ENCODE data around the gene RSPH3.
A peak's percentile ranks its signal among the peaks of the same experiment; 100 is the strongest.
"Not testable (repeated sequence)": the region's sequence is repeated elsewhere in the genome, so short reads cannot be mapped to it uniquely, and the experiment has no call there.

The RSPH3 gene

DNA sequence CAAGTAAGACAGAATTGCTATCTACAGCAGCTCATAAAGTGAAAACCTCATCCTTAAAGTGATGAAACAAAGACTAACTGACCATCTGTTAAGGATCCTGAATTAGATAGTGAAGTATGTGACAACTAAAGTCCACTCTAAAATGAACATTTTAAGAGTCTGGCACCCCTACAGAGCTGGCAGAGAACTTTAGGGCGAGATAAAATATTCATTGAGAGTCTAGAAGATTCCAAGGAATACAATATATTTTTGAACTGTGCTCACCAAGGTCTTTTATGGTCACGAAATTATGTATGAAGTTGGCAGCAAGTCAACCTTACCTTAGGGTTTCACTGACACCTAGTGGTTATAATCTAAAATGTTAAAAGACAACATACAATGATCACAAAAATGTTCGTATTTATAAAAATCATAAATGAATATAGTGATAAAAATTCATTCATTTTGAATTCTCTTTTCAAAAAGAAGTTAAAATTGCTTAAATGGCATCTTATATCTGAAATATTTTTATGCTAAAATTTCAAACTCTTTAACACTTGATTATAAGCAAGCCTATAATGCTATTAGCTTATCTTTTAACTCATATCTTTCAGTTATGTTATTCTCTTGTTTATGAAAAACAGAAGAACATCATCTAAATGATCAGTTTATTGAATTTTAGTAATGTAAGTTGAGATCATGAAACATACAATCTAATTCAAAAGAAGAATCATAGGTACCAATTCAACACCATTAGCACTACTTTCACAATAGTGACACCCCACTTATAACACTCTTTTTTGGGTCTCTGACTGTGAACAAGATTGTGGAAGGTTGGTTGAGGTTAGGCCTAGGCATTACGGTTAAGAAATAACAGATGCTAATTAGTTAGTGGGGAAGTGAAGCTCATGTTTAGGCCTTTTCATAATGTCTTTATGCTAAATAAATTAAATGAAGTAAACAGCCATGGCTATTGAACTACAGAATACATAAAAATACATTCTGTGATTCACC is 27.5 kb downstream of the RSPH3 start:
- peak in 1 of 2 donors; percentile 77 for DNase-seq

DNA sequence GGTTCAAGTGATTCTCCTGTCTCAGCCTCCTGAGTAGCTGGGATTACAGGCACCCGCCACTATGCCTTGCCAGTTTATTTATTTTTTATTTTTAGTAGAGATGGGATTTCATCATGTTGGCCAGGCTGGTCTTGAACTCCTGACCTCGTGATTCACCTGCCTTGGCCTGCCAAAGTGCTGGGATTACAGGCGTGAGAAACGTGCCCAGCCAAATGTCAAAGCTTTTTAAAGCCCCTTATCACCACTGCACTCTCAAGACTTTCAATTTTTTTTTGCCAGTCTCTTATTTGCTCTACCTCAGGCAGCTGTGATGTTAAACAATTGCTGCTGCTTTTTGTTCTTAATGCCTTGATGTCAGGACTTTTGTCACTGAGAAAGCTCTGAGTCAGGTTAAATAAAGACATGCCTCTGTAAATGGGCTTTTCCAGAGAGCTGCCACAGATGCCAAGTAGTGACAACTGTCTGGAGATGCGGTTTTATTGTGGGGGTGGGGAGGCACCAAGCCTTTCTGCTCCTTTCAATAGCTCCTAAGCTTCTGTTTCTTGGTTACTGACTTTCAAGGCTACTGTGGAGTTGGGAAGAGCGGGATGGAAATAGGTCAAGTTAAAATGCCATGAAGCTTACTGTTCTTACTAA is 29.2 kb downstream of the RSPH3 start:
- DNase-seq, result no peak

DNA sequence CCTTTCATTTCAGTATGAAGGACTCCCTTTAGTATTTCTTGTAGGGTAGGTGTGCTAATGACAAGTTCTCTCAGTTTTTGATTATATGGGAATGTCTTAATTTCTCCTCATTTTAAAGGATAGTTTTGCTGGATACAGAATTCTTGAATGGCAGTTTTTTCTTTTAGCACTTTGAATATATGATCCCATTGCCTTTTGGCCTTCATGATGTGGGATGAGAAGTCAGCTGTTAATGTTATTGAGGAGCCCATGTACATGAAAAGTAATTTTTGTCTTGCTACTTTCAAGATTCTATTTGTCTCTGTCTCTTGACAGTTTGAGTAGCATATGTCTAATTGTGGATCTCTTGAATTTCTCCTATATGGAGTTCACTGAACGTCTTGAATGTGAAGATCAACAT is 30.9 kb downstream of the RSPH3 start:
- no peak for DNase-seq

DNA sequence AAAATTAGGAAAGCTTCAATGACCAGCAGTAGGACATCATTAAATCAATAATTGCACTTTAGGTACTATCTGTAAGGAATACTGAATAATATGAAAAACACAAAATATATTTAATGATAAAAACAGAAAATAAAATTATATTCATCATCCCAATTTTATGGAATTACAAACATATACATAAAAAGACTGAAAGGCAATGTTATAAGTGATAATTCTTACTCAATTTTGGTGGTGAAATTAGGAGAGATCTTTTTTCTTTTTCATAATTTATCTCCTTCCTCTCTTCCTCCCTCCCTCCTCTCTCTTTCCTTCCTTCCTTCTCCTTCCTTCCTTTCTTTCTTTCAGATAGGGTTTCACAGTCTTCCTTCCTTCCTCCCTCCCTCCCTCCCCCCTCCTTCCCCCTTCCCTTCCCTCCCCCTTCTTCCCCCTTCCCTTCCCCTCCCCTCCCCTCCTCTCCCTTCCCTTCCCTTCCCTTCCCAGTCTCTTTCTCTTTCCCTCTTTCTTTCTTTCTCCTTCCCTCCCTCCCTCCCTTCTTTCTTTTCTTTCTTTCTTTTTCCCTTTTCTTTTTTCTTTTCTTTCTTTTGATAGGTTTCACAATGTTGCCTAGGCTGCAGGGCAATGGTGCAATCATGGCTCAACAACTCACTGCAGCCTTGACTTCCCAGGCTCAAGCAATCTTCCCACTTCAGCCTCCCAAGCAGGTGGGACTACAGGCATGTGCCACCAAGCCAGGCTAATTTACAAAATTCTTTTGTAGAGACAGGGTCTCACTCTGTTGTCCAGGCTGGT is 36.8 kb downstream of the RSPH3 start:
- DNase-seq, result no peak

DNA sequence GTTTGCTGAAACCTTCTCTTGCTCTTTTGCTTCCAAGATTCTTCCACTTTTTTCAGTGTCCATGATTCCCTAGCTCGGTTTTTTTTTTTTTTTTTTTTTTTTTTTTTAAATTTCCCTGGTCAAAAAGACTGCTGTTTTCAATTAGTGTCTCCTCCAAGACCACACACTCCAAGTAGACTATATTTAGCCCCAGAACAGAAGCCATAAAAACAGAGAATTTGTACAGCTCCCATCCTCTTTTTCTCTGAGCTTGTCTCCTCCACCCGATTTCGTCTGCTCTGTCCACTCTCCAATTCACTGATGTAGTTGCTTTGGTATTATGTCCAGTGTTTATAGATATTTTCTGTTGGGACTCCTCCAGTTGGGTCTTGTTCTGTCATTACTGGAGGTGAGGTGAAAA is 37.6 kb downstream of the RSPH3 start:
- DNase-seq, result no peak

DNA sequence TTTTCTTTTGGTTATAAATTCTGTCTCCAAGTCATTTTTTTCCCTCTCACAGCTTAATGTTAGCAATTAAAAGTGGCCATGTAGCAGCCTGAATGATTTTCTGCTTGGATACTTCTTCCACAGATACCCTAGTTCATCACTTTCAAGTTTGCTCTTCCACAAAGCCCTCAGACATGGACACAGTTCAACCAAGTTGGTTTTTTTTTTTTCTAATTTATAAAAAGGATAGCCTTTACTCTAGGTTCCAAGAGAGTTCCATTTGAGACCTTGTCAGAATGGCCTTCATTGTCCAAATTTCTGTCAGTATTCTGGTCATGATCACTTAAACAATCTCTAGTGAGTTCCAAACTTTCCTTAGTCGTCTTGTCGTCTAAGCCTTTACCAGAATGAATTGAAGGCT is 40.0 kb downstream of the RSPH3 start:
- no peak for DNase-seq

DNA sequence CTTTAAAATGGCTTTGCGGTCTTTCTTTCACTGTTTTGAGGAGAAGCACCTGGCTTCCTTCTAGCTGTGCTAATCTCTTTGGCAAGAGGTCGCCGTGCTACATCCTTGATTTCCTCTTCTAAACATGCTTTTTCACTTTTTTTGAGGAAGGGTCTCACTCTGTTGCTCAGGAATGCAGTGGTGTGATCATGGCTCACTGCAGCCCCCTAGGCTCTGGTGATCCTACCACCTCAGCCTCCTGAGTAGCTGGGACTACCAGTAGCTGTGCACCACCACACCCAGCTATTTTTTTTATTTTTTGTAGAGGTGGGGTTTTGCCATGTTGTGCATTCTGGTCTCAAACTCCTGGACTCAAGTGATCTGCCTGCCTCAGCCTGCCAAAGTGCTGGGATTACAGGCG is 40.5 kb downstream of the RSPH3 start:
- DNase-seq, result no peak

DNA sequence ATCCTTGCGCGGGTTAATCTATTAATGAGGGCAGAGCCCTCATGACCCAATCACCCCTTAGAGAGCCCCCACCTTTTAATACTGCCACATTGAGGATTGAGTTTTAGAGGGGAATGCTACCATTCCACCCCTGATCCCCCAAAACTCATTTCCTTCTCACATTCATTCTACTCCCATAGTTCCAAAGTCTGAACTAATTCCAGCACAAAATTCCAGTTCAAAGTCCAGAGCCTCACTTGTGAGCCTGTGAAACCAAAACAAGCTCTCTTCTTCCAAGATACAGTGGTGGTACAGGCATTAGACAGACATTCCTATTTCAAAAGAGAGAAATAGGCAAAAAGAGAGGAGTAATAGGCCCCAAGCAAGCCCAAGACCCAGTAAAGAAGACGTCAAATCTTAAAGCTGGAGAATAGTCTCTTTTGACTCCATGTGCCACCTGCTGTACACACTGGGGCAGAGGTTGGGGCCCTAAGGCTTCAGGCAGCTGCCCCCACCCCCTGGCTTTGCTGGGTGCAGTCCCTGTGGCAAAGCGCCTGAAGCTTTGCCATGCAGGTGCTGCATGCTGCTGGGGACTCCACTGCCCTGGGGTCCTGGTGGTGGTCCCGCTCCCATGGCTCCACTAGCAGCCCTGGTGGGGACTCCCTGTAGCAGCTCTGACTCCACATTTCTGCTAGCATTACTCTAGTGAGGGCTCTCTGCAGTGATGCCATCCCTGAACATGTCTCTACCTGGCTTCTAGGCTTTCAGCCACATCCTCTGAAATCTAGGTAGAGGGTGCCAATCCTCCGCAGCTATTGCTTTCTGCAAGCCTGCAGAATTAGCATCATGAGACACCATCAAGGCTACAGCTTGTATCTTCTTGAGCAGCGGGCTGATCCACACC is 41.3 kb downstream of the RSPH3 start:
- DNase-seq, result peak; percentile 29 to 33

DNA sequence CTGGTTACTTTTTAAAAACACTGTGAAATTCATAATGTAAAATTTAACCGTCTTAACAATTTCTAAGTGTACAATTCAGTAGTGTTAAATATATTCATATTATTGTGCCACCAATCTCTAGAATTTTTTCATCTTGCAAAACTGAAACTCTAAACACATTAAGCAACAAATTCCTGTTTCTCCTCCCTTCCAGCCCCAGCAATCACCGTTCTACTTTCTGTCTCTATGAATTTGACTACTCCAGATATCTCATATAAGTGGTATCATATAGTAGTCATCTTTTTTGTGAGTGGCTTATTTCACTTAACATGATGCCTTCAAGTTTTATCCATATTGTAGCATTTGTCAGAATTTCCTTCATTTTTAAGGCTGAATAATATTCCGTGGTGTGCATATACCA is 44.7 kb downstream of the RSPH3 start:
- no peak for DNase-seq

DNA sequence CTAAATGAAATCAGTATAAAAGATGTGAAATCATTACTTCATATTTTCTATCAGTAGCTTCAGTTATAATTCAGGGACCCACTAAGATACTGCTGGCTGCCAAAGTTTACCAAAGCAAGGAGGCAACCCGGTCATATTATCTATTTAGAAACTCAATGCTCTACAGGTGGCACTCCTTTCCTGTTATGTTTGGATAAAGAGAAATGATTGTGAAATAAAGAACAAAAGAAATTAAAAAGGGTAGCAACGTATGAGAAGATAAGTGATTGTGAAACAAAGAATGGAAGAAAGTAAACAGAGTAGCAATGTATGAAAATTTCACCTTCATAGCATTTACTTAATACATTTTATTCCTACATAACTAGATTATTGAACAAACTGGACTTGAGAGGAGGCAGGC is 45.2 kb downstream of the RSPH3 start:
- no peak for DNase-seq

DNA sequence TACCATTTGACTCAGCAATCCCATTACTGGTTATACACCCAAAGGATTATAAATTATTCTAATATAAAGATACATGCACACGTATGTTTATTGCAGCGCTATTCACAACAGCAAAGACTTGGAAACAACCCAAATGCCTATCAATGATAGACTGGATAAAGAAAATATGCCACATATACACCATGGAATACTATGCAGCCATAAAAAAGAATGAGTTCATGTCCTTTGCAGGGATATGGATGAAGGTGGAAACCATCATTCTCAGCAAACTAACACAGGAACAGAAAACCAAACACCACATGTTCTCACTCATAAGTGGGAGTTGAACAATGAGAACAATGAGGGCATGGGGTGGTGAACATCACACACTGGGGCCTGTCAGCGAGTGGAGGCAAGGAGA is 48.0 kb downstream of the RSPH3 start:
- not testable (repeated sequence) for DNase-seq

DNA sequence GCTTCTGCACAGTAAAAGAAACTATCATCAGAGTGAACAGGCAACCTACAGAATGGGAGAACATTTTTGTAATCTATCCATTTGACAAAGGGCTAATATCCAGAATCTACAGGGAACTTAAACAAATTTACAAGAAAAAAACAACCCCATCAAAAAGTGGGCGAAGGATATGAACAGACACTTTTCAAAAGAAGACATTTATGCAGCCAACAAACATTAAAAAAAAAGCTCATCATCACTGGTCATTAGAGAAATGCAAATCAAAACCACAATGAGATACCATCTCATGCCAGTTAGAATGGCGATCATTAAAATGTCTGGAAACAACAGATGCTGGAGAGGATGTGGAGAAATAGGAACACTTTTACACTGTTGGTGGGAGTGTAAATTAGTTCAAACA is 48.4 kb downstream of the RSPH3 start:
- not testable (repeated sequence) for DNase-seq

DNA sequence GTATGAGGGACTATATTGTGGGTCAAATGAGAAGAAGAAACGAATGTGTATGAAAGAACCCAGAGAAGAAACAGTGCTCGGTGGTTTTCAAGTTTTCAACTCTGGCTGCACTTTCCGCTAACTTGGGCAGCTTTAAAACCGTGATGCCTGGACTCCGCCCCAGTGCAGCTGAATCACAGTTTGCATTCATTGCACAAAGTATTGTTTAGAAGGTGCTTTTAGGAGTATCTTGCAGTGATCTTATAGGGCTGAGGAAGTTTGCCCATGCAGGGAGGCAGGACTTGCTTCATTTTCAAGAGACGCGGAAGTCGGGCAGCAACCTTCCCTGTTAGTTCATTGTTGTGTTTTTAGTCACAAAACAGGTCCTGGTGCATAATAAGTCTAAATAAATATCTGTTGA is 52.7 kb downstream of the RSPH3 start:
- DNase-seq, result no peak

DNA sequence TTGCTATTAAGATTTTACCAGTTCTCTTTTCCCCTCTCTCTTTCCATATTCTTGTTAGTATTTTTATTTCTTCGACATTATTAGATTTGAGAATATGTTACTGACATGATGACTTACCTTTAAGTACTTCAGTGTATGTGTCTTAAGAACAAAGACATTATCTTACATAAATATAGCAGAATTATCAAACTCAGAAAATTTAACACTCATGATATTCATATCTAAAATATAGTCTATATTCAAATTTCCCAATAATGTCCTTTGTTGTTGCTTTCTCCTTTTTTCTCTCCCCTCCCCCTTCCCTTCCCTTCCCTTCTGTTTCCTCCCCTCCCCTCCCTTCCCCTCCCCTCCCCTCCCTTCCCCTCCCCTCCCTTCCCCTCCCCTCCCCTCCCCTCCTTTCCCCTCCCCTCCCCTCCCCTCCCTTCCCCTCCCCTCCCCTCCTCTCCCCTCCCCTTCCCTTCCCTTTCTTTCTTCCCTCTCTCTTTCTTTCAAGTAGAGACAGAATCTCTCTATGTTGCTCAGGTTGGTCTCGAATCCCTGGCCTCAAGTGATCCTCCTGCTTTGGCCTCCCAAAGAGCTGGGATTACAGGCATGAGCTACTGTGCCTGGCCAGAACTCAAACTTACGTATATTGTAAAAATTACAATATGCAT is 56.5 kb downstream of the RSPH3 start:
- no peak for DNase-seq

DNA sequence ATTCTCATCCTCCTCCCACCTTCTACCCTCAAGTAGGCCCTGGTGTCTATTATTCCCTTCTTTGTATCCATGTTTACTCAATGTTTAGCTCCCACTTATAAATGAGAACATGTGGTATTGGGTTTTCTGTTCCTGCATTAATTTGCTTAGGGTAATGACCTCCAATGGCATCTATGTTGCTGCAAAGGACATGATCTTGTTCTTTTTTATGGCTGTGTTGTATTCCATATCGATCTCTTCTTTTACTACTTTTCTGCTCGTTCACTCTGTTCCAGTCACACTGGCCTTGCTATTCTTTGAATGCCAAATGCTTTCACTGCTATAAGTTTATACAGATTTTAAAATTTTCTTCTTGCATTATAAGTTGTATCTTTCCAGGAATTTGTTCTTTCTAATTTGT is 57.7 kb downstream of the RSPH3 start:
- no peak for DNase-seq

DNA sequence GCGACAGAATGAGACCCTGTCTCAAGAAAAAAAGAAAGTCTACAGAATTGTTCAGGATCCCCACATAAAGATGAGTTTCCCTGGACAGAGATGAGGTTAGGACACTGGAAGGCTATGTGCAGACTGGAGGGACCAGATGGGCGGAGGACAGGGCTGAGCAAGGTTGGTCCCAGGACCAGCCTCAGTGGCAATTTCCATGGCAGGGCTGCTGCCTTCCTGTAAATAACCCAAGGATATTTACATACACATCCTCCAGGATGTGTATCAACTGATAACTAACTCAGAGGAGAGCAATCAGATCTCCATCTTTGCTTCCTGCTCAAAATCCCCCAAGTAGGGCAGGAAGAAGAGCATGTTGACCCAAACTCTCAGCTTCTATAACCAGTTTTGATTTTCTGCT is 58.8 kb downstream of the RSPH3 start:
- no peak for DNase-seq

DNA sequence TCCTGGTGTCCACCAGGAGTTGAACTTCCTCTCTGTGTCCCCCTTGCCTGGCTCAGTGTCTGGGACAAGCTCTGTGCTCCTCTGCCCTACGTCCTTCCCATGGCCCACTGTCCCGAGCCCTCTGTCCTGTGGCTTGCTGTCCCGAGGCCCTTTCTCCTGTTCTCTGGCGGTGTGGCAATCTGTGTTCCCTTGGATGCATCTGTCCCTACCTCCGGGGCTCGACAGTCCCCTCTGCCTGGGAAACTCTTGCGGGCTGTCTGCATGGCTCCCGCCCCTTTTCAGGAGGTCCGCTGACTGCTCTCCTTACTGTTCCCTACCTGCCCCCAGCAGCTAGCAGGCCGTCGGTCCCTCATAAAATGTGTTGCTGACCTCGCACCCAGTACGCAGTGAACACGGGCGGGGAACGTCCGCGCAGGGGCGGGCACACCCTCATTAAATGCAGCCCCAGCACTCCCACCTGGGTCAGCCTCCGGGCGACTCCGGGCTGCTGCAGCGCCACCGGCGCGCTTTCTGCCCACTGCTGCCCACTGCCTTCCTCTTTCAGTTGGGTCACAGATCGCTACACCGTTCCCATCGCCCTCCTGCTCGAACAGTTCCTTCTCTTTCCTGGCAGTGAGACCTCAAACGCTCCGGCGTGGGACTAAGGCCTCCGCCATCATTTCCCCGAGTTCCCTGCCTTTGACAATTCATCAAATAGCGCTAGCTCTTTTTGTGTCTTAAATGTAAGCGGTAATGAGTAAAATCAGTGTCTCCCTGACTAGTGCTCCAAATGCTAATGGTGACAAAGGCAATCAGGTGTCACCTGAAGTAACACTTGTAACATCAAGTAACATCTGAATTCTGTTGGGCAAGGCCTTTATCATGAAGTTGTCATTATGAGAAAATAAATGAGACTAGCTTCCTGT is 60.5 kb downstream of the RSPH3 start:
- DNase-seq, result peak in 1 of 2 donors; percentile 23

DNA sequence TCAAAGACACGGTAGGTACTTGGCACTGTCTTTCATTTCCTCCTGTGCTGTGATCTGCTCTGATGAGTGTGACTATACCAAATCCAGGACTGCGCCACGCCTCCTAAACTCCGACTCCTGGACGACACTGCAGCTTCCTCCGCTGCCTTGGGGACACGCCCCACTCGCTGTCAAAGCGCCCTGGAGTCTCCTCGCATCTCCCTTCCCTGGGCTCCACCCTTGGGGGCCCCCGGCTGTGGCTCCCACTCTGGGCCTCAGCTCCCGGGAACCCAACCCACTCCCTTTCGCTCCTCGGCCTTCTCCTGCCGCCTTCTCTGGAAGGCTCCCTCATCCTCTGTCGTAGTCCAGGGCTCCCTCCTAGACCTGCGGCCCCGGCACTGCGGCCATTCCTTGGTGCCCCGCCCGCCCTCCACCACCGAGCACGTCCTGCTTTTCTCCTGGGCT is 61.2 kb downstream of the RSPH3 start:
- peak in 1 of 2 donors; percentile 19 for DNase-seq

DNA sequence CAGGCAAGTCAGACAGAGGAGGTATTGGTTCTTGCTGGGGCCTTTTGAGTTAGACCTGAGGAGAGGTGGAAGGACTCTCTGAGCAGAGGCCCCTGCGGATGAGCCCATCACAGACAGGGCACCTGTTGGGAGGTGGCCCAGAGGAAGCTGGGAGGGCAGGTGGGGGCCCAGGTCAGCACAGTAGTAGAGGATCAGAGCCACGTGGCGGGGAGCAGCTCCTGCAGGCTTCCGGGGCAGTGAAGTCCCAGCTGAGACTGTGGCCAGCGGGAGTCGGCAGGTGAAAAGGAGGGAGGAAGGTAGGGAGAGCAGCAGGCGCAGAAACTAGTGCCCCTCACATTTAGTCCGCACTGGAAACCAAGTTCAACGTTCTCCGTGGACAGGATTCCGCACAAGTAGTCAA is 61.8 kb downstream of the RSPH3 start:
- DNase-seq, result no peak

DNA sequence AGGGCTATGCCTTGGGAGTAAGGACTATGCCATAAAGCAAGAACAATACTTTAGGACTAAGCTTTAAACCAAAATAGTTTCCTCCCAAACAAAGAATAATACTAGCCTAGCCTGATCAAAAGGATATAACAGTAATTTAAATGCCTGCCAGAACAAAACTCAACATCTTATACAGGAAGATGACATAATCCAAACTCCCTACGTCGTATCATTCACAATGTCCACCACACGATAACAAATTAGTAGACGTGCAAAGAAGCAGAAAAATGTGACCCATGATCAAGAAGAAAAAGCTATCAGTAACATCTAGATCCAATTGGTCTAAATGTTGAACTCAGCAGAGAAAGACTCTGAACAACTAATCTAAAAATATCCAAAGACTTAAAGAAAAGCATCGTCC is 65.8 kb downstream of the RSPH3 start:
- DNase-seq, result no peak

Data from CD4-positive, alpha-beta T cell treated with Interleukin-4 for 1 hour (primary cell).